HFFc6 (cell line): ENCODE measurements around the gene PSMC2. TPM values are rescaled to one million over a fixed set of nuclear protein-coding genes. Genes with fewer than 3 reads are reported as not detected.

Source experiments
- DNase-seq: peaks from one replicate; pipeline ENCODE4 v3.0.0-alpha.2; 2018
- H3K27ac Mint-ChIP-seq: 2 replicates; pipeline ENCODE4 v1.8.0; 2020; ENCODE audit warnings: mild to moderate bottlenecking, mixed read lengths
- H3K27me3 Mint-ChIP-seq: 2 replicates; pipeline ENCODE4 v1.8.0; 2021; ENCODE audit warnings: mild to moderate bottlenecking, moderate library complexity, mixed read lengths; ENCODE audit not compliant: insufficient read depth
- H3K36me3 Mint-ChIP-seq: 2 replicates; pipeline ENCODE4 v1.8.0; 2021; ENCODE audit warnings: low read depth, mixed read lengths
- H3K4me1 Mint-ChIP-seq: 2 replicates; pipeline ENCODE4 v1.8.0; 2020; ENCODE audit warnings: low read depth, mixed read lengths
- H3K4me3 Mint-ChIP-seq: 2 replicates; pipeline ENCODE4 v1.8.0; 2020; ENCODE audit warnings: mild to moderate bottlenecking, moderate library complexity, mixed read lengths
- H3K9me3 Mint-ChIP-seq: 2 replicates; pipeline ENCODE4 v1.8.0; 2020; ENCODE audit warnings: mild to moderate bottlenecking, mixed read lengths
- CTCF ChIP-seq: fragments of 200-600 bp; sonication (generic); IDR thresholded peaks from 2 replicates; pipeline ENCODE4 v1.5.0; 2021; ENCODE audit warnings: antibody characterized with exemption, mild to moderate bottlenecking
- total RNA-seq, 6 experiments: library from RNA; stranded (reverse); fragmentation: NEBNext Ultra II Directional; extraction: Animal tissue kit (Norgen Biotek cat#: 25700); gene quantifications; 2 replicates in 1 of 6; 3 replicates in 5 of 6; pipeline ENCODE4 v1.2.3, GENCODE V29; 2021

The PSMC2 gene
- total RNA-seq, 6 experiments from 2014 or later, result 170 to 191 (median 183) TPM

- peaks cover 2% of the 10 kb centered on the region; the same call in 1 of the 2 replicates for H3K27me3 Mint-ChIP-seq
- peaks cover 43% of the 10 kb centered on the region for H3K36me3 Mint-ChIP-seq
- no peak for TF ChIP-seq CTCF
These were observed 8.6 kb upstream of the PSMC2 start for GRCh38 chr7:103338864-103339263.

GRCh38 chr7:103341466-103341865 lies 6.0 kb upstream of the PSMC2 start:
- Mint-ChIP-seq H3K4me3 (no peak overlapping the region), H3K27ac (0 out of 2 replicates have a peak overlapping the region, but pooled peaks have one; percentile 4), H3K36me3 (peaks cover 47% of the 10 kb centered on the region), H3K4me1 (peaks cover 30% of the 10 kb centered on the region), H3K9me3 (no peaks in the 10 kb centered on the region), H3K27me3 (peaks cover 2% of the 10 kb centered on the region)
- no peak for DNase-seq
- TF ChIP-seq CTCF, result no peak

More at GRCh38 chr7:103338864-103339263, 8.6 kb upstream of the PSMC2 start:
- H3K9me3 Mint-ChIP-seq, result no peaks in the 10 kb centered on the region
- no peak for DNase-seq
- H3K27ac Mint-ChIP-seq, result no peak overlapping the region
- H3K4me3 Mint-ChIP-seq, result no peak overlapping the region
- H3K4me1 Mint-ChIP-seq, result peaks cover 16% of the 10 kb centered on the region

- TF ChIP-seq CTCF, result no peak
- Mint-ChIP-seq H3K4me3 (peak overlapping the region; percentile 93), H3K9me3 (no peaks in the 10 kb centered on the region), H3K27ac (peak overlapping the region; percentile 97), H3K4me1 (peaks cover 41% of the 10 kb centered on the region), H3K27me3 (peaks cover 7% of the 10 kb centered on the region), H3K36me3 (peaks cover 34% of the 10 kb centered on the region)
- no peak for DNase-seq
These were observed 4.1 kb upstream of the PSMC2 start for GRCh38 chr7:103343332-103343731.

GRCh38 chr7:103343758-103344452 lies 3.5 kb upstream of the PSMC2 start:
- H3K36me3 Mint-ChIP-seq, result peaks cover 40% of the 10 kb centered on the region
- TF ChIP-seq CTCF, result no peak

GRCh38 chr7:103344453-103345149 lies 2.8 kb upstream of the PSMC2 start, which contains the start of gene DNAJC2:
Gene DNAJC2 (minus strand): TSS chr7:103344767. CDS start chr7:103344622, 145 bp downstream.
- H3K27me3 Mint-ChIP-seq, result peaks cover 7% of the 10 kb centered on the region
- H3K27ac Mint-ChIP-seq, result peak within 1 kb of the TSS; percentile 97
- H3K4me1 Mint-ChIP-seq, result peaks cover 53% of the 10 kb centered on the region
- TF ChIP-seq CTCF, result no peak
- H3K36me3 Mint-ChIP-seq, result peaks cover 37% of the 10 kb centered on the region
- DNase-seq, result peak; percentile 85
- no peaks in the 10 kb centered on the region for H3K9me3 Mint-ChIP-seq
- H3K4me3 Mint-ChIP-seq, result peak within 1 kb of the TSS; percentile 93

More at GRCh38 chr7:103343758-103344452, 3.5 kb upstream of the PSMC2 start:
- peaks cover 7% of the 10 kb centered on the region for H3K27me3 Mint-ChIP-seq
- H3K27ac Mint-ChIP-seq, result peak overlapping the region; percentile 97
- peaks cover 46% of the 10 kb centered on the region for H3K4me1 Mint-ChIP-seq
- peak overlapping the region; percentile 93 for H3K4me3 Mint-ChIP-seq
- DNase-seq, result peak; percentile 40
- no peaks in the 10 kb centered on the region for H3K9me3 Mint-ChIP-seq
